ENCODE measurements around the gene DHRS12. TPM values are rescaled to one million over a fixed set of nuclear protein-coding genes. Genes with fewer than 3 reads are reported as not detected.

The DHRS12 gene
- total and polyA plus RNA-seq, 7 donors: 7.4 to 26.9 (median 15.8) TPM

- 31 to 63% methylated on average over 7 of the region's 7 CpGs for WGBS, 2 donors
- TF ChIP-seq EP300 (IDR thresholded peaks at IDR 0.05) (no peak), POLR2AphosphoS5 (IDR thresholded peaks at IDR 0.05) (no peak), POLR2A (IDR thresholded peaks at IDR 0.05) (no peak)
- TF ChIP-seq, protein P1, sequence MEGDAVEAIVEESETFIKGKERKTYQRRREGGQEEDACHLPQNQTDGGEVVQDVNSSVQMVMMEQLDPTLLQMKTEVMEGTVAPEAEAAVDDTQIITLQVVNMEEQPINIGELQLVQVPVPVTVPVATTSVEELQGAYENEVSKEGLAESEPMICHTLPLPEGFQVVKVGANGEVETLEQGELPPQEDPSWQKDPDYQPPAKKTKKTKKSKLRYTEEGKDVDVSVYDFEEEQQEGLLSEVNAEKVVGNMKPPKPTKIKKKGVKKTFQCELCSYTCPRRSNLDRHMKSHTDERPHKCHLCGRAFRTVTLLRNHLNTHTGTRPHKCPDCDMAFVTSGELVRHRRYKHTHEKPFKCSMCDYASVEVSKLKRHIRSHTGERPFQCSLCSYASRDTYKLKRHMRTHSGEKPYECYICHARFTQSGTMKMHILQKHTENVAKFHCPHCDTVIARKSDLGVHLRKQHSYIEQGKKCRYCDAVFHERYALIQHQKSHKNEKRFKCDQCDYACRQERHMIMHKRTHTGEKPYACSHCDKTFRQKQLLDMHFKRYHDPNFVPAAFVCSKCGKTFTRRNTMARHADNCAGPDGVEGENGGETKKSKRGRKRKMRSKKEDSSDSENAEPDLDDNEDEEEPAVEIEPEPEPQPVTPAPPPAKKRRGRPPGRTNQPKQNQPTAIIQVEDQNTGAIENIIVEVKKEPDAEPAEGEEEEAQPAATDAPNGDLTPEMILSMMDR (IDR thresholded peaks at IDR 0.05): no peak
- intact Hi-C loops (cut with DNase I): loop anchor here (2.0 to 10.0 kb wide), 4 partner anchors 64 to 1677 kb away; partner anchors contain the start of genes FAM124A and WDFY2
- Histone ChIP-seq H3K4me1 (peaks cover 0 to 54% (median 45%) of the 10 kb centered on the region in 4 donors), H3K4me3 (no peak overlapping the region), H3K27ac (peak overlapping the region; percentile 91 to 99 (median 97)), H3K9me3 (no peaks in the 10 kb centered on the region), H3K36me3 (peaks cover 0 to 17% (median 0%) of the 10 kb centered on the region in 4 donors), H3K27me3 (no peaks in the 10 kb centered on the region)
- peak; percentile 92 for DNase-seq
Observed at GRCh38 chr13:51801631-51802099, 2.3 kb downstream of the DHRS12 start.

DNA sequence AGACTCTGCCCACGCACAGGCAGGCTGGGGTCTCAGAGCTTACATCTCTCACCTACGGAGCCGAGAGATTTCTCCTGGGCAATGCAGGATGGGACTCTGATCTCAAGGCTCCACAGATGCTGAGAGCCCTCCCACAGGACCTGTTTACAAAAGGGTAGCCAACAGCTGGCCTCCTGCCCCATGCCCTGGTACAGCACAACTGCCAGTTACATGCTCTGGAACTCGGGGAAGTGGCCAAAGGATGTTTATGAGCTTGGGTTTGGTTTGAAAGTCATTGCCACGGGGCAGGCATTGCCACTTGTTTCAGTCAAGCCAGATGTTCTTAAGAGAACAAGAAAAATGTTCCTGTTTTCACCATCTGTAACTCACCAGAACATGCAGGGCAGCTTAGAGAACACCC lies 3.5 kb downstream of the DHRS12 start:
- H3K27me3 ChIP-seq: no peaks in the 10 kb centered on the region
- H3K27ac ChIP-seq: peak overlapping the region; percentile 91 to 99 (median 97)
- peaks cover 0 to 18% (median 0%) of the 10 kb centered on the region in 4 donors for H3K36me3 ChIP-seq
- no peak overlapping the region for H3K4me3 ChIP-seq
- peaks cover 0 to 51% (median 45%) of the 10 kb centered on the region in 4 donors for H3K4me1 ChIP-seq
- H3K9me3 ChIP-seq: no peaks in the 10 kb centered on the region
- DNase-seq: peak; percentile 91
- intact Hi-C loops (cut with DNase I): loop anchor here (5.0 to 10.0 kb wide), 3 partner anchors 63 to 1676 kb away; partner anchors contain the start of gene FAM124A
- WGBS, 2 donors: 67 to 71% methylated on average over 5 of the region's 5 CpGs
- TF ChIP-seq, protein P1 (IDR thresholded peaks at IDR 0.05): no peak
- TF ChIP-seq POLR2AphosphoS5 (IDR thresholded peaks at IDR 0.05) (peak in 3 of 4 donors; percentile 9 to 52 (median 30)), POLR2A (IDR thresholded peaks at IDR 0.05) (no peak), EP300 (IDR thresholded peaks at IDR 0.05) (no peak)

DNA sequence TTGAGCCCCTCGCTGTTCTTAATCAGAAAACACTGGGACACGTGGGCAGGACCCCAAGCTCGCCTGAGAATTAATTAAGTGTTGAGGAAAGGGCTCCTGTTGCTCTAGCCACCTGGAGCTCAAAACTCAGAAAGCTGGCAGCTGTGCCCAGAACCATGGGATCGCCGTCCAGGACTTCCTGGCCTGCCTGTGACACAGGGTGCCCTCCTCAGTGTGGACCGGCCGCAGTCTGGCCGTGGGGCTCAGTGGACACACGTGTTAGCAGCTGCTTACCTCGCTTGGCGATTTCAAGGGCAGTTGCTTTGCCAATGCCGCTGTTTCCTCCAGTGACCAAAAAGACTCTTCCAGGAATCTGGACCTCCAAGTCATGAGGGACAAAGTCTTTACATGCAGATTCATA lies 4.7 kb downstream of the DHRS12 start:
- WGBS, 2 donors: 94 to 95% methylated on average over 12 of the region's 12 CpGs
- Histone ChIP-seq H3K27me3 (no peaks in the 10 kb centered on the region), H3K36me3 (peaks cover 0 to 22% (median 0%) of the 10 kb centered on the region in 4 donors), H3K4me1 (peaks cover 0 to 39% (median 36%) of the 10 kb centered on the region in 4 donors), H3K4me3 (no peak overlapping the region), H3K9me3 (no peaks in the 10 kb centered on the region), H3K27ac (no peak overlapping the region)
- intact Hi-C loops (cut with DNase I): no loop called here
- TF ChIP-seq POLR2AphosphoS5 (IDR thresholded peaks at IDR 0.05): no peak
- TF ChIP-seq EP300 (IDR thresholded peaks at IDR 0.05): no peak
- no peak for TF ChIP-seq POLR2A (IDR thresholded peaks at IDR 0.05)
- TF ChIP-seq, protein P1 (IDR thresholded peaks at IDR 0.05): no peak
- DNase-seq: peak; percentile 58

DNA sequence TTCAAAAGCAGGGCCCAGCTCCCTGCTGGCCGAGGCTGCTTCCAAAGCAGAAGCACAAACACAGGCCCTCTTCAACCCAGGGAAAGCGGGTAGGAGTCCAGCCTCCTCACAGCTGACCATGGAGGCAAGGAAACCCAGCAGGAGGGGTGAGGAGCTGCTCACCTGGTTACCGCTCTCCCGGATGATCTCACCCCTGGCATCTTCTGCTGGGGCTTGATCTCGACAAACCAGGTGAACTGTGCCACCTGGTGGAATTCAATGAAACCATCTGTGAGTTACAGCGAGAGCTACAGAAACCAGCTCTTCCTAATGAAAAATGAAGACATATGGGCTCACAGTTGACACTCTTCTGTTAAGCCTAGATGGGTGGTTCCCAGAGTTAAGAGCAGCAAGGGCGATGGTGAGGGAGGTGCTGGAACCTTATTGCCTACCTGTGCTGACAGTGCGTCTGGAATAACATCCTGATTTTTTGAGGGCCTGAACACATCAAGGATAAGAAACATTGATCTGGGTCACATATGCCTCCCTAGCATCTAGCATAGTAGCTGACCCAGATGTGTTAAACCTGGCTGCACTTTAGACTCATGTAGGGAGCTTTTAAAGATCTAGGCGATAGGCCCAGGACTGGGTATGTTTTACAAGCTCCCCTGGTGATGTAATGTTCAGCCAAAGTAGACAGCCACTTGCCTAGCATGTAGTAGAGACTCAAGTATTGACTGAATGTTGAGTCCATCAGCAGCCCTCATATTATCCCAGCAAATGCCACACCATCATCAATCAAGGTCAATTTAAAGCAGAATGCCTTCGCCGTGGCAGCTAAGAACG lies 6.1 kb downstream of the DHRS12 start:
- no peaks in the 10 kb centered on the region for H3K9me3 ChIP-seq
- peaks cover 0 to 41% (median 31%) of the 10 kb centered on the region in 4 donors for H3K4me1 ChIP-seq
- no peak overlapping the region for H3K4me3 ChIP-seq
- peaks cover 0 to 22% (median 0%) of the 10 kb centered on the region in 4 donors for H3K36me3 ChIP-seq
- WGBS, 2 donors: 60 to 71% methylated on average over 12 of the region's 12 CpGs
- DNase-seq: peak; percentile 71
- no peak overlapping the region for H3K27ac ChIP-seq
- H3K27me3 ChIP-seq: no peaks in the 10 kb centered on the region
- TF ChIP-seq, protein P1 (IDR thresholded peaks at IDR 0.05): peak in 3 of 4 experiments; percentile 19 to 43 (median 35)
- no peak for TF ChIP-seq POLR2A (IDR thresholded peaks at IDR 0.05)
- no peak for TF ChIP-seq POLR2AphosphoS5 (IDR thresholded peaks at IDR 0.05)
- TF ChIP-seq EP300 (IDR thresholded peaks at IDR 0.05): no peak
- intact Hi-C loops (cut with DNase I): no loop called here
